Aorta (tissue), 4 donors: Measurements from ENCODE around the gene ZNF691. TPM values are rescaled to one million over a fixed set of nuclear protein-coding genes. Genes with fewer than 3 reads are reported as not detected.

Experiments used
- polyA plus RNA-seq, 2 donors: library from polyadenylated mRNA; stranded (reverse); fragments of 200-250 nt; gene quantifications; one replicate each; pipeline ENCODE4 v1.2.3, GENCODE V29; 2013
- total RNA-seq, 2 donors: library from RNA; stranded (reverse); fragmentation: NEBNext Ultra II Directional; extraction: Animal tissue kit (Norgen Biotek cat#: 25700); gene quantifications; one replicate each; pipeline ENCODE4 v1.2.1, GENCODE V29; 2021
- donor health status: healthy with polysubstance abuse.
- donor health status: Bipolar disorder and iron deficiency.
- donor health status: DM: no; HTN: no; CAD: no.
- donor health status: DM: yes; HTN: yes; CAD: no.

ZNF691 gene
- total and polyA plus RNA-seq, 4 donors = 5.4 to 10.4 (median 8.6) TPM

Other genes starting within 250 kb of the ZNF691 start
- 10 to 100 TPM; 14.1 to 16.4 TPM for gene PPIH, start 188.2 kb upstream of the ZNF691 start, total RNA-seq
- 10 to 100 TPM; 24.0 to 32.5 TPM for gene PPIH, start 188.2 kb upstream of the ZNF691 start, polyA plus RNA-seq
- 100 to 1,000 TPM; 393 to 498 TPM for gene YBX1, start 164.2 kb upstream of the ZNF691 start, total RNA-seq
- 1,000 to 10,000 TPM in 1 of 2 donors, 100 to 1,000 TPM in 1; 816 to 1,633 TPM for gene YBX1, start 164.2 kb upstream of the ZNF691 start, polyA plus RNA-seq
- gene CLDN19, start 106.4 kb upstream of the ZNF691 start, total RNA-seq = under 1 TPM; 0.39 to 0.94 TPM
- gene CLDN19, start 106.4 kb upstream of the ZNF691 start, polyA plus RNA-seq = not detected
- 10 to 100 TPM; 37.7 to 54.6 TPM for gene P3H1, start 79.6 kb upstream of the ZNF691 start, total RNA-seq
- gene P3H1, start 79.6 kb upstream of the ZNF691 start, polyA plus RNA-seq = 10 to 100 TPM; 15.2 to 64.3 TPM
- 1 to 10 TPM; 3.6 to 8.5 TPM for gene C1orf50, start 79.4 kb upstream of the ZNF691 start, total RNA-seq
- 10 to 100 TPM in 1 of 2 donors, 1 to 10 TPM in 1; 1.6 to 10.6 TPM for gene C1orf50, start 79.4 kb upstream of the ZNF691 start, polyA plus RNA-seq
- under 1 TPM in 1 of 2 donors, not detected in 1; 0.13 TPM for gene TMEM269, start 61.6 kb upstream of the ZNF691 start, total RNA-seq
- gene TMEM269, start 61.6 kb upstream of the ZNF691 start, polyA plus RNA-seq = not detected
- 10 to 100 TPM in 1 of 2 donors, 1 to 10 TPM in 1; 7.1 to 12.8 TPM for gene ERMAP, start 29.5 kb upstream of the ZNF691 start, total RNA-seq
- 10 to 100 TPM in 1 of 2 donors, 1 to 10 TPM in 1; 5.9 to 10.1 TPM for gene ERMAP, start 29.5 kb upstream of the ZNF691 start, polyA plus RNA-seq
- gene SVBP, start 29.2 kb upstream of the ZNF691 start, total RNA-seq = 10 to 100 TPM; 15.9 to 17.3 TPM
- gene SVBP, start 29.2 kb upstream of the ZNF691 start, polyA plus RNA-seq = 10 to 100 TPM; 37.0 to 37.8 TPM
- gene SLC2A1, start 112.3 kb downstream of the ZNF691 start, total RNA-seq = 100 to 1,000 TPM in 1 of 2 donors, 10 to 100 TPM in 1; 87.7 to 124 TPM
- gene SLC2A1, start 112.3 kb downstream of the ZNF691 start, polyA plus RNA-seq = 10 to 100 TPM in 1 of 2 donors, 1 to 10 TPM in 1; 6.4 to 11.6 TPM